Neural cell (in vitro differentiated cells): ENCODE measurements around the gene RASSF4. TPM values are rescaled to one million over a fixed set of nuclear protein-coding genes. Genes with fewer than 3 reads are reported as not detected.

Experiments
- H2AFZ ChIP-seq: fragments of 200-600, 300-800 bp; sonication (generic), shearing (Covaris generic); 2 replicates; pipeline ENCODE4 v1.6.0; 2014; ENCODE audit warnings: low read depth, mild to moderate bottlenecking, antibody characterized with exemption, low read length, moderate library complexity
- H3F3A ChIP-seq: fragments of 200-600 bp; shearing (Covaris generic); 2 replicates; pipeline ENCODE4 v1.6.1; 2016; ENCODE audit warnings: mild to moderate bottlenecking, moderate library complexity, mixed read lengths, antibody characterized with exemption, low read length; ENCODE audit not compliant: insufficient read depth, poor library complexity, severe bottlenecking
- H3K27ac ChIP-seq: fragments of 200-600, 300-800 bp; sonication (generic), shearing (Covaris generic); 2 replicates; pipeline ENCODE4 v1.5.1; 2014; ENCODE audit warnings: mild to moderate bottlenecking, low read length, moderate library complexity
- H3K27me3 ChIP-seq: fragments of 300-800, 200-600 bp; sonication (generic), shearing (Covaris generic); 2 replicates; pipeline ENCODE4 v1.6.0; 2014; ENCODE audit warnings: mild to moderate bottlenecking, low read depth, low read length, moderate library complexity; ENCODE audit not compliant: insufficient read depth
- H3K36me3 ChIP-seq: fragments of 300-800, 200-600 bp; sonication (generic), shearing (Covaris generic); 2 replicates; pipeline ENCODE4 v1.5.1; 2014; ENCODE audit warnings: mild to moderate bottlenecking, antibody characterized with exemption, low read length, moderate library complexity; ENCODE audit not compliant: insufficient read depth
- H3K4me2 ChIP-seq: fragments of 300-800, 200-600 bp; sonication (generic), shearing (Covaris generic); 2 replicates; pipeline ENCODE4 v1.6.0; 2014; ENCODE audit warnings: mild to moderate bottlenecking, low read length
- H3K4me3 ChIP-seq: fragments of 300-800, 200-600 bp; sonication (generic), shearing (Covaris generic); 2 replicates; pipeline ENCODE4 v1.5.1; 2014; ENCODE audit warnings: mild to moderate bottlenecking, low read length, moderate library complexity
- H3K79me2 ChIP-seq: fragments of 200-600 bp; shearing (Covaris generic); replicated peaks from 2 replicates; pipeline ENCODE4 v1.6.0; 2014; ENCODE audit warnings: mild to moderate bottlenecking, low read length, moderate library complexity; ENCODE audit not compliant: insufficient read depth
- H3K9ac ChIP-seq: fragments of 300-800, 200-600 bp; sonication (generic), shearing (Covaris generic); 2 replicates; pipeline ENCODE4 v1.6.1; 2016; ENCODE audit warnings: mild to moderate bottlenecking, low read length, mixed read lengths
- H3K9me2 ChIP-seq: fragments of 200-600 bp; shearing (Covaris generic); 2 replicates; pipeline ENCODE4 v1.6.1; 2016; ENCODE audit warnings: mild to moderate bottlenecking, low read length, mixed read lengths; ENCODE audit not compliant: insufficient read depth
- H3K9me3 ChIP-seq: fragments of 200-600, 300-800 bp; sonication (generic), shearing (Covaris generic); 2 replicates; pipeline ENCODE4 v1.6.1; 2016; ENCODE audit warnings: mild to moderate bottlenecking, mixed run types, low read length, moderate library complexity, mixed read lengths
- H4K20me1 ChIP-seq: fragments of 200-600 bp; shearing (Covaris generic); 2 replicates; pipeline ENCODE4 v1.6.1; 2016; ENCODE audit warnings: mild to moderate bottlenecking, mixed run types; ENCODE audit not compliant: insufficient read depth
- EP300 ChIP-seq: fragments of 450-650 bp; conservative IDR thresholded peaks from 2 replicates; pipeline ENCODE4 v1.6.1; 2014; ENCODE audit warnings: antibody characterized with exemption, mild to moderate bottlenecking, moderate library complexity; ENCODE audit not compliant: poor library complexity, severe bottlenecking
- EZH2 ChIP-seq: fragments of 200-600, 300-800 bp; shearing (Covaris generic), sonication (generic); IDR thresholded peaks from 2 replicates; pipeline ENCODE4 v1.6.1; 2014; ENCODE audit warnings: antibody characterized with exemption, low read length, borderline replicate concordance, mild to moderate bottlenecking; ENCODE audit not compliant: insufficient read depth, poor library complexity, severe bottlenecking
- MXI1 ChIP-seq: fragments of 450-650 bp; conservative IDR thresholded peaks from 2 replicates; pipeline ENCODE4 v1.6.1; 2014; ENCODE audit warnings: antibody characterized with exemption, mild to moderate bottlenecking; ENCODE audit not compliant: poor library complexity, severe bottlenecking
- POLR2AphosphoS5 ChIP-seq: IDR thresholded peaks from 2 replicates; pipeline ENCODE4 v1.6.1; 2012
- RAD21 ChIP-seq: fragments of 450-650 bp; conservative IDR thresholded peaks from 2 replicates; pipeline ENCODE4 v1.6.1; 2014; ENCODE audit warnings: antibody characterized with exemption, mild to moderate bottlenecking, moderate library complexity
- SMC3 ChIP-seq: fragments of 450-650 bp; conservative IDR thresholded peaks from 2 replicates; pipeline ENCODE4 v1.6.1; 2014; ENCODE audit warnings: antibody characterized with exemption, mild to moderate bottlenecking, moderate library complexity; ENCODE audit not compliant: poor library complexity
- TAF1 ChIP-seq: IDR thresholded peaks from 2 replicates; pipeline ENCODE4 v1.6.1; 2012; ENCODE audit warnings: low read depth
- polyA plus RNA-seq: library from polyadenylated mRNA; depleted of rRNA; stranded (reverse); fragments of >200 nt; gene quantifications from 2 replicates; pipeline ENCODE4 v1.2.3, GENCODE V29; 2014
- TF ChIP-seq, protein P1 (sequence below): IDR thresholded peaks from 2 replicates; pipeline ENCODE4 v1.6.1; 2012; ENCODE audit warnings: borderline replicate concordance
- TF ChIP-seq, protein P2 (sequence below): fragments of 450-650 bp; IDR thresholded peaks from 2 replicates; pipeline ENCODE4 v1.5.1; 2014; ENCODE audit warnings: antibody characterized with exemption, mild to moderate bottlenecking, moderate library complexity; ENCODE audit not compliant: poor library complexity, severe bottlenecking

RASSF4 gene
- polyA plus RNA-seq, 1 donor from 2014 or later, result 10.2 TPM

DNA sequence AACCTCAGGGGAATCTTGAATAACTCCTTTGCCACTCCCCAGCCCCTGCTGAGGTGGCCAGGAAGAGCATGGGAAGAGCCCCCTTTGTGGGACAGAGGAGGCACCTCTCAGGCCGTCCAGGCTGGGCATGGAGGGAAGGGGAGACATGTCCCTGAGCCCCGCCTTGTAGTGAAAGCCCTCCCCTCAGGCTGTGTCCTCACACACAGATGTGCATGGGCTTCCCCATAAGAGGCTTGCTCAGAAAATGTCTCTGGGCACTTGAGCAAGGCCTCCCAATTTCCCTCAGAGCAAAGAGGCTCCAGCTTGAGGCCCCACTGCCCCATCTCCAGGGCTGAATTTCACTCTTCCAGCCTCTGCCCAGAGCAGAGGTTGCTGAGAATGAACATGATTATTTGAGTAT, 44.7 kb upstream of the RASSF4 start:
- TF ChIP-seq, protein P1, sequence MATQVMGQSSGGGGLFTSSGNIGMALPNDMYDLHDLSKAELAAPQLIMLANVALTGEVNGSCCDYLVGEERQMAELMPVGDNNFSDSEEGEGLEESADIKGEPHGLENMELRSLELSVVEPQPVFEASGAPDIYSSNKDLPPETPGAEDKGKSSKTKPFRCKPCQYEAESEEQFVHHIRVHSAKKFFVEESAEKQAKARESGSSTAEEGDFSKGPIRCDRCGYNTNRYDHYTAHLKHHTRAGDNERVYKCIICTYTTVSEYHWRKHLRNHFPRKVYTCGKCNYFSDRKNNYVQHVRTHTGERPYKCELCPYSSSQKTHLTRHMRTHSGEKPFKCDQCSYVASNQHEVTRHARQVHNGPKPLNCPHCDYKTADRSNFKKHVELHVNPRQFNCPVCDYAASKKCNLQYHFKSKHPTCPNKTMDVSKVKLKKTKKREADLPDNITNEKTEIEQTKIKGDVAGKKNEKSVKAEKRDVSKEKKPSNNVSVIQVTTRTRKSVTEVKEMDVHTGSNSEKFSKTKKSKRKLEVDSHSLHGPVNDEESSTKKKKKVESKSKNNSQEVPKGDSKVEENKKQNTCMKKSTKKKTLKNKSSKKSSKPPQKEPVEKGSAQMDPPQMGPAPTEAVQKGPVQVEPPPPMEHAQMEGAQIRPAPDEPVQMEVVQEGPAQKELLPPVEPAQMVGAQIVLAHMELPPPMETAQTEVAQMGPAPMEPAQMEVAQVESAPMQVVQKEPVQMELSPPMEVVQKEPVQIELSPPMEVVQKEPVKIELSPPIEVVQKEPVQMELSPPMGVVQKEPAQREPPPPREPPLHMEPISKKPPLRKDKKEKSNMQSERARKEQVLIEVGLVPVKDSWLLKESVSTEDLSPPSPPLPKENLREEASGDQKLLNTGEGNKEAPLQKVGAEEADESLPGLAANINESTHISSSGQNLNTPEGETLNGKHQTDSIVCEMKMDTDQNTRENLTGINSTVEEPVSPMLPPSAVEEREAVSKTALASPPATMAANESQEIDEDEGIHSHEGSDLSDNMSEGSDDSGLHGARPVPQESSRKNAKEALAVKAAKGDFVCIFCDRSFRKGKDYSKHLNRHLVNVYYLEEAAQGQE, result no peak
- no peak for TF ChIP-seq EZH2
- TF ChIP-seq, protein P2, sequence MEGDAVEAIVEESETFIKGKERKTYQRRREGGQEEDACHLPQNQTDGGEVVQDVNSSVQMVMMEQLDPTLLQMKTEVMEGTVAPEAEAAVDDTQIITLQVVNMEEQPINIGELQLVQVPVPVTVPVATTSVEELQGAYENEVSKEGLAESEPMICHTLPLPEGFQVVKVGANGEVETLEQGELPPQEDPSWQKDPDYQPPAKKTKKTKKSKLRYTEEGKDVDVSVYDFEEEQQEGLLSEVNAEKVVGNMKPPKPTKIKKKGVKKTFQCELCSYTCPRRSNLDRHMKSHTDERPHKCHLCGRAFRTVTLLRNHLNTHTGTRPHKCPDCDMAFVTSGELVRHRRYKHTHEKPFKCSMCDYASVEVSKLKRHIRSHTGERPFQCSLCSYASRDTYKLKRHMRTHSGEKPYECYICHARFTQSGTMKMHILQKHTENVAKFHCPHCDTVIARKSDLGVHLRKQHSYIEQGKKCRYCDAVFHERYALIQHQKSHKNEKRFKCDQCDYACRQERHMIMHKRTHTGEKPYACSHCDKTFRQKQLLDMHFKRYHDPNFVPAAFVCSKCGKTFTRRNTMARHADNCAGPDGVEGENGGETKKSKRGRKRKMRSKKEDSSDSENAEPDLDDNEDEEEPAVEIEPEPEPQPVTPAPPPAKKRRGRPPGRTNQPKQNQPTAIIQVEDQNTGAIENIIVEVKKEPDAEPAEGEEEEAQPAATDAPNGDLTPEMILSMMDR, result no peak
- TF ChIP-seq TAF1, result no peak
- Histone ChIP-seq H4K20me1 (no peaks in the 10 kb centered on the region), H3K79me2 (no peaks in the 10 kb centered on the region), H3K9me2 (no peaks in the 10 kb centered on the region), H3F3A (no peaks in the 10 kb centered on the region), H3K27ac (peak overlapping the region; percentile 65), H3K27me3 (no peaks in the 10 kb centered on the region), H3K9ac (no peak overlapping the region), H3K36me3 (no peaks in the 10 kb centered on the region), H3K9me3 (no peaks in the 10 kb centered on the region), H3K4me2 (no peak overlapping the region), H2AFZ (no peak overlapping the region), H3K4me3 (no peak overlapping the region)

DNA sequence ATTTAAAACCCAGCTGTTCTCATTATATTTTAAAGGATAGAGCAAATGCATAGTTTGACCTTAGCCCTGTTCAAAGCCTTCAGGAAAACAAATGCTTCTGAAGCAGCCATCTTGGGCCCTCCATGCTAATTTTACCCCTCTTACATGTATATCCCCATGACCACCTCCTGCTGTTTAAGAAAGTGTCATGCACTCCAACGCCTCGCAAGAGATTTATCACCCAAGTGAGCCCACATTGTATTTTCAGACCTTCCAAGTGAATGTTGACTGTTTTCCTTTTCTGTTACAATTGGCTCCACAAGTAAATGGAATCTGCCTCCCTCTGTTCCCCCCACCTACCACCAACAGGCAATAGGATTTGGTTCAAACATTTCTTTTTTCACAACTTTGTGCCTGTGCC, 43.2 kb upstream of the RASSF4 start:
- Histone ChIP-seq H3K4me2 (no peak overlapping the region), H3K79me2 (no peaks in the 10 kb centered on the region), H3K27ac (no peak overlapping the region), H4K20me1 (no peaks in the 10 kb centered on the region), H3K36me3 (no peaks in the 10 kb centered on the region), H3K9ac (no peak overlapping the region), H3K4me3 (no peak overlapping the region), H3K9me3 (no peaks in the 10 kb centered on the region), H3K9me2 (no peaks in the 10 kb centered on the region), H3K27me3 (no peaks in the 10 kb centered on the region), H3F3A (no peaks in the 10 kb centered on the region), H2AFZ (no peak overlapping the region)
- TF ChIP-seq TAF1 (no peak), EP300 (no peak), EZH2 (no peak), SMC3 (no peak), MXI1 (no peak), RAD21 (no peak), POLR2AphosphoS5 (no peak)
- TF ChIP-seq, protein P1, result no peak
- TF ChIP-seq, protein P2, result no peak
